ENCODE data around the gene HMGCS2.
"Not testable (repeated sequence)": the region's sequence is repeated elsewhere in the genome, so short reads cannot be mapped to it uniquely, and the experiment has no call there.

The HMGCS2 gene

DNA sequence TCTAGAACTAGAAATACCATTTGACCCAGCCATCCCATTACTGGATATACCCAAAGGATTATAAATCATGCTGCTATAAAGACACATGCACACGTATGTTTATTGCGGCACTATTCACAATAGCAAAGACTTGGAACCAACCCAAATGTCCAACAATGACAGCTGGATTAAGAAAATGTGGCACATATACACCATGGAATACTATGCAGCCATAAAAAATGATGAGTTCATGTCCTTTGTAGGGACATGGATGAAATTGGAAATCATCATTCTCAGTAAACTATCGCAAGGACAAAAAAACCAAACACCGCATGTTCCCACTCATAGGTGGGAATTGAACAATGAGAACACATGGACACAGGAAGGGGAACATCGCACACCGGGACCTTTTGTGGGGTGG is 62.1 kb downstream of the HMGCS2 start:
- not testable (repeated sequence) for H3K4me3 ChIP-seq (ENCODE audit: low read length); H3K27me3 ChIP-seq (ENCODE audit: control insufficient read depth, insufficient read depth, low read length); H3K9ac ChIP-seq (ENCODE audit: low read length); H3K4me1 ChIP-seq (ENCODE audit: control insufficient read depth, low read depth, low read length); H3K36me3 ChIP-seq (ENCODE audit: control insufficient read depth, low read depth, low read length); H3K9me3 ChIP-seq (ENCODE audit: control insufficient read depth, low read depth, low read length); H3K27ac ChIP-seq (ENCODE audit: low read length)

DNA sequence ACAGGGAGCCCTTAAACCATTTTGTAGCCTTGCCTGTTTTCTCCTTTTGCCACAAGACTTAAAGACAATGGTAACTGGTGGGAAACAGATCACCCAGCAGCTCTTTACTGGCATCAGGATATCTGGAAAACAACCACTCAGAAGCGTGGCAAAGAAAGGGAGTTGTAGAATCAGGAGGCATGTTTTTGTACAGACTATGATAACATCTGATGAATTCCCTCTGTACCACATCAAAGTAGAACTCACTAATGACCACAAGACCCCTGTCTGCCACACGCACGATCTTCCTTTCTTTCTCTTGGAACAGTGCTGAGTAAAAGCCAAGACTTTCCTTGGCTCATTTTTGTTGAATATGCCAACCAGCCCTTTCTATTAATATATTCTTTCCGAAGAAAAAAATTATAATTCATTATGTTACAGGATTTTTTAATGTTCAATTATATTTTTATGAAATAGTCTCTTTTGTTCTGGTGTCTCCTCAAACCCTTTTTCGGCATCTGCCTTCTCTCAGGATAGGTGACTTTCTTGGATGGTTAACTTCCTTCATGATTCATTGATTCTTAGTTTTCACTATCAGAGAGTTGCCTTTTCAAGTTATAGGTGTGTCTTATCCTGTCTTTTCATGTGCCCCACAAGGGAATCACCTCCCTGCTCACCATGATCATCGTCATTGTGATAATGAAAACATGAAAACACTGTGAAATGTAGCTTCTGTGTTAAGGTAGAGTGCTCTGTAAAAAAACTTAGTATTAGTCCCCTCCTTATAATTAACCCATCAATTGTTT is 64.8 kb downstream of the HMGCS2 start:
- no peak overlapping the region for H3K27ac ChIP-seq (ENCODE audit: low read length)
- H3K4me3 ChIP-seq (ENCODE audit: low read length) = no peak overlapping the region
- no peaks in the 10 kb centered on the region for H3K27me3 ChIP-seq (ENCODE audit: control insufficient read depth, insufficient read depth, low read length)
- no peak overlapping the region for H3K9ac ChIP-seq (ENCODE audit: low read length)
- no peaks in the 10 kb centered on the region for H3K4me1 ChIP-seq (ENCODE audit: control insufficient read depth, low read depth, low read length)
- no peaks in the 10 kb centered on the region for H3K9me3 ChIP-seq (ENCODE audit: control insufficient read depth, low read depth, low read length)
- no peaks in the 10 kb centered on the region for H3K36me3 ChIP-seq (ENCODE audit: control insufficient read depth, low read depth, low read length)

DNA sequence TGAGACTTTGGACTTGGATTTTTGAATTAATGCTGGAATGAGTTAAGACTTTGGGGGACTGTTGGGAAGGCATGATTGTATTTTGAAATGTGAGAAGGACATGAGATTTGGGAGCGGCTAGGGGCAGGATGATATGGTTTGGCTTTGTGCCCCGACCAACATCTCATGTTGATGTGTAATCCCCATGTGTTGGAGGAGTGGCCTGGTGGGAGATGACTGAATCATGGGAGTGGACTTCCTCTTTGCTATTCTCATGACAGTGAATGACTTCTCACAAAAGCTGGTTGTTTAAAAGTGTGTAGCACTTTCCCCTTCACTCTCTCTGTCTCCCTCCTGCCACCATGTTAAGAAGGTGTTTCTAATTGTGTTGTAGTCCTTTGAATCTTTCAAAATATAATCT is 66.3 kb downstream of the HMGCS2 start:
- Histone ChIP-seq H3K36me3 (ENCODE audit: control insufficient read depth, low read depth, low read length) (no peaks in the 10 kb centered on the region), H3K4me1 (ENCODE audit: control insufficient read depth, low read depth, low read length) (no peaks in the 10 kb centered on the region), H3K27me3 (ENCODE audit: control insufficient read depth, insufficient read depth, low read length) (no peaks in the 10 kb centered on the region), H3K27ac (ENCODE audit: low read length) (no peak overlapping the region), H3K4me3 (ENCODE audit: low read length) (no peak overlapping the region), H3K9ac (ENCODE audit: low read length) (no peak overlapping the region), H3K9me3 (ENCODE audit: control insufficient read depth, low read depth, low read length) (no peaks in the 10 kb centered on the region)

DNA sequence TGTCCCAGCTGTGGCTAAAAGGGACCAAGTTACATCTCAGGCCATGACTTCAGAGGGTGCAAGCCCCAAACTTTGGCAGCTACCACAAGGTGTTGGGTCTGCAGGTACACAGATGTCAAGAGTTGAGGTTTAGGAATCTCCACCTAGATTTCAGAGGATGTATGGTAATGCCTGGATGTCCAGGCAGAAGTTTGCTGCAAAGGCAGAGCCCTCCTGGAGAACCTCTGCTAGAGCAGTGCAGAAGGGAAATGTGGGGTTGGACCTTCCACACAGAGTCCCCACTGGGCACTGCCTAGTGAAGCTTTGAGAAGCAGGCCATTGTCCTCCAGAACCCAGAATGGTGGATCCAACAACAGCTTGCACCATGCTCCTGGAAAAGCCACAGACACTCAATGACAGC is 67.0 kb downstream of the HMGCS2 start:
- Histone ChIP-seq H3K4me1 (ENCODE audit: control insufficient read depth, low read depth, low read length) (no peaks in the 10 kb centered on the region), H3K27me3 (ENCODE audit: control insufficient read depth, insufficient read depth, low read length) (no peaks in the 10 kb centered on the region), H3K9ac (ENCODE audit: low read length) (no peak overlapping the region), H3K4me3 (ENCODE audit: low read length) (no peak overlapping the region), H3K9me3 (ENCODE audit: control insufficient read depth, low read depth, low read length) (no peaks in the 10 kb centered on the region), H3K36me3 (ENCODE audit: control insufficient read depth, low read depth, low read length) (no peaks in the 10 kb centered on the region), H3K27ac (ENCODE audit: low read length) (no peak overlapping the region)

DNA sequence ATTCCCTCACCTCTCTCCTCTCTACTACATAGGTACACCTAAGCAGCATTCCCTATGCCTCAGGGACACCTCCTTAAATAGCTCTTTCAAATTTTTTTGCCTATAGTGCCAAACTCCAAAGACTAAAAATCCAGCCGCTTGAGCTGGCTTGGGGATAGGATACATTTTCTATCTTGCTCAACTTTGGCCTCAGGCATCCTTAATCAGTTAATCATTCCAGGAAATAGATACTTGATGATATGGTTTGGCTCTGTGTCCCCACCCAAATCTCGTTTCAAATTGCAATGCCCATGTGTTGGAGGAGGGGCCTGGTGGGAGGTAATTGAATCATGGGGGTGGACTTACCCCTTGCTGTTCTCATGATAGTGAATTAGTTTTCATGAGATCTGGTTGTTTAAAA is 68.4 kb downstream of the HMGCS2 start:
- no peaks in the 10 kb centered on the region for H3K9me3 ChIP-seq (ENCODE audit: control insufficient read depth, low read depth, low read length)
- no peaks in the 10 kb centered on the region for H3K36me3 ChIP-seq (ENCODE audit: control insufficient read depth, low read depth, low read length)
- H3K27me3 ChIP-seq (ENCODE audit: control insufficient read depth, insufficient read depth, low read length) = no peaks in the 10 kb centered on the region
- H3K4me3 ChIP-seq (ENCODE audit: low read length) = no peak overlapping the region
- no peak overlapping the region for H3K27ac ChIP-seq (ENCODE audit: low read length)
- no peak overlapping the region for H3K9ac ChIP-seq (ENCODE audit: low read length)
- no peaks in the 10 kb centered on the region for H3K4me1 ChIP-seq (ENCODE audit: control insufficient read depth, low read depth, low read length)

Measured in iPS-18a (cell line).